Ammon's horn (tissue), 1 donor: Measurements from ENCODE around the gene TMEM204.

Experiments used
- DNase-seq: peaks from one replicate; pipeline ENCODE4 v3.0.0-alpha.2; 2016; ENCODE audit warnings: low spot score

The TMEM204 gene

GRCh38 chr16:1499756-1500464, 33.6 kb upstream of the TMEM204 start:
- no peak for DNase-seq

- no peak for DNase-seq
Observed at GRCh38 chr16:1500465-1501150, 32.9 kb upstream of the TMEM204 start.

- no peak for DNase-seq
Observed at GRCh38 chr16:1501630-1502029, 31.8 kb upstream of the TMEM204 start.

GRCh38 chr16:1502092-1503004, 31.1 kb upstream of the TMEM204 start:
- DNase-seq = no peak

- DNase-seq = no peak
Observed at GRCh38 chr16:1503110-1503955, 30.1 kb upstream of the TMEM204 start.

GRCh38 chr16:1505073-1505844, 28.2 kb upstream of the TMEM204 start:
- DNase-seq = no peak

- DNase-seq = no peak
Observed at GRCh38 chr16:1505912-1506311, 27.6 kb upstream of the TMEM204 start.

- no peak for DNase-seq
Observed at GRCh38 chr16:1506494-1507213, 26.8 kb upstream of the TMEM204 start.

GRCh38 chr16:1508494-1509187, 24.8 kb upstream of the TMEM204 start:
- DNase-seq = no peak

- no peak for DNase-seq
Observed at GRCh38 chr16:1509307-1510221, 23.9 kb upstream of the TMEM204 start.

GRCh38 chr16:1510272-1510671, 23.2 kb upstream of the TMEM204 start:
- no peak for DNase-seq

GRCh38 chr16:1510941-1511351, 22.5 kb upstream of the TMEM204 start:
- DNase-seq = no peak

GRCh38 chr16:1511662-1512569, 21.6 kb upstream of the TMEM204 start:
- DNase-seq = no peak

- DNase-seq = no peak
Observed at GRCh38 chr16:1512774-1513173, 20.7 kb upstream of the TMEM204 start.

- no peak for DNase-seq
Observed at GRCh38 chr16:1514507-1514906, 19.0 kb upstream of the TMEM204 start.

GRCh38 chr16:1518626-1519135, 14.8 kb upstream of the TMEM204 start:
- DNase-seq = no peak

GRCh38 chr16:1519831-1520230, 13.6 kb upstream of the TMEM204 start:
- no peak for DNase-seq
